Measurements from ENCODE around the gene PPL.
"Not testable (repeated sequence)": the region's sequence is repeated elsewhere in the genome, so short reads cannot be mapped to it uniquely, and the experiment has no call there.

PPL gene

DNA sequence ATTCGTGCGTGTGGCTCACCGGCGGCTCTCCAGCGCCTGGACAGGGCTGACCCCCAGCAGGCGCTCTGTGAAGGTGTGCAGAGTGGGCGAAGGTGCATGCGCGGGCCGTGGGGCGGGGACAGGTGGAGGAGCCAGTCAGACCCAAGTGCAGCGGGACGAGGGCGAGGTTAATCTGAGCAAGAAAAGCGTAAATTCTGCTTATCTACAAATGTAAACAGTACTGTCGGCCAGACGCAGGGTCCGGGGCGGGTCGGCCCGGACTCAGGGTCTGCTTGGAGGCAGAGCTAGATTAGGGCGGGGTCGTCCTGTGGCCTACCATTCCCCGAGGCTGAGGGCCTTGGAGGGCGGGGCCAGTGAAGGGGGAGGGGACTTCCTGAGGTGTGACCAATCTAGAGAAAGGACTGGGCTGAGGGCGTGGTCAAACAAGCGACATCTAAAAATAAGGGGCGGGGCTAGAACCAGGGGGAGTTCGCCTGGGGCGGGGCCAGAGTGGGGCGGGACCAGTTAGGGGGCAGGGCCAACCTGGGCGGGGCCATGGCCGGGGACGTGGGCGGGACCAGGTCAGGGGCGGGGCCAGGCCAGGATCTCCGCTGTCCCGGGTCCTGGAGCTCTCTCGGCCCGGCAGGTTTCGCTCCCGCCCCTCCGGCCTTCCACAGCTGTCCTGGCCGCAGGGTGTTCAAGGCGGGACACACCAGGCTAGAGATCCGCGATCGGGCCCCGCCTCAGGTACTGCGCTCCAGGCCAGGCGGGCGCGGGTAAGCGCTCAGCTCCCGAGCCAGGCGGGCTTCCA, 21.0 kb upstream of the PPL start, which contains the start of gene SEC14L5:
Gene SEC14L5 (plus strand): TSS at position 611 of the 790 bp plus-strand sequence. CDS start 994 bp downstream, outside the sequence.
- DNase-seq = peak; percentile 99

DNA sequence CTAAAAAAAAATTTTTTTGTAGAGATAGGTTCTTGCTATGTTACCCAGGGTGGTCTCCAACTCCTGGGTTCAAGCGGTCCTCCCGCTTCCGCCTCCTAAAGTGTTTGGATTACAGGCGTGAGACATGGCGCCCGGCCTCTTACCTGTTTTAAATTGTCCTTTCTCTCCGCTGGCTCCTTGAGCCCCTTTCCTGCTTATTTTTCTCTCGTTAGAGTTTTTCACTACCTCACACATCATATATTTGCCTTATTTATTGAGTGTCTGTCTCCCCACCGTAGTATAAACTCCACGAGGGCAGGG, 20.4 kb upstream of the PPL start:
- no peak for DNase-seq

DNA sequence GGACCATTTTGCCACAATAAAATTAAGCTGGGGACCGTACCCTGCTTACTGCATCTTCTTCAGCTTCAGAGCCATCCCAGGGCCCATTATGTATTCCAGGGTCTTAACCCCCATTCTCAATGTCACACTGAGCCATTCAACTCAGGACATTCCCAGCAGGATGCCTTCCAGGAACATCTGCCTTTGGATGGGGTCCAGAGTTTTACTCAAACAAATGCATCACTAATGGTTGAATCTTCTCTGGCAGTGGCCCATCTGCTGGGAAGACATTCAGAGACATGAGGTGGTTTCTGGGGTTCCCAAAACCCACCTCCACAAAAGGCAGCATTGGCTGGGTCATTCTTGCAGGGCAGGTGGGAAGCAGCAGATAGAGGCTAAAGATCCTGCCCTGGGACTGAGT, 17.8 kb upstream of the PPL start:
- no peak for DNase-seq

DNA sequence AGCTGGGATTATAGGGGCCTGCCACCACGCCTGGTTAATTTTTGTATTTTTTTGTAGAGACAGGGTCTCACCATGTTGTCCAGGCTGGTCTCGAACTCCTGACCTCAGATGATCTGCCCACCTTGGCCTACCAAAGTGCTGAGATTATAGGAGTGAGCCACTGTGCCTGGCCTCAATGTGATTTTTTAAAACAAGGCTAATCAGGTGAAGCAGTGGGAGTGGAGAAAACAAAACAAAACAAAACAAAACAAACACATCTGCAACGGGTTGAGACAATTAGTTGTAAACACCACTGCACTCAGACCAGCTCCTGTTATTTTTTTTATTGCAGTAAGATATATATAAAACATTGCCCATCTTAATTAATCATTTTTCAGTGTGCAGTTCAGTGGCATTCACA, 14.6 kb upstream of the PPL start:
- not testable (repeated sequence) for DNase-seq

DNA sequence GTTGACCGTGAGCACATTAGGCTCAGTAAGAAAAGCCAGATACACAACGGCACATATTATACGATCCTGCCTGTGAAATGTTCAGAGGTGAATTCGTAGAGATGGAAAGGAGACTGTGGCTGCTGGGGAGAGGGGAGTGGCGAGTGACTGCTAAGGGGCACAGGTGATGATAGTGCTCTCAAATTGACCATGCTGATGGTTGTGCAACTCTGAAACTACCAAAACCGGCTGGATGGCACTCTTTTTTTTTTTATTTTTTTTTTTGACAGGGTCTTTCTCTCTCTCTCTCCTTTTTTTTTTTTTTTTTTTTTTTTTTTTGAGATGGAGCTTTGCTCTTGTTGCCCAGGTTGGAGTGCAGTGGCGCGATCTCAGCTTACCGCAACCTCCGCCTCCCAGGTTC, 13.0 kb upstream of the PPL start:
- DNase-seq = no peak

DNA sequence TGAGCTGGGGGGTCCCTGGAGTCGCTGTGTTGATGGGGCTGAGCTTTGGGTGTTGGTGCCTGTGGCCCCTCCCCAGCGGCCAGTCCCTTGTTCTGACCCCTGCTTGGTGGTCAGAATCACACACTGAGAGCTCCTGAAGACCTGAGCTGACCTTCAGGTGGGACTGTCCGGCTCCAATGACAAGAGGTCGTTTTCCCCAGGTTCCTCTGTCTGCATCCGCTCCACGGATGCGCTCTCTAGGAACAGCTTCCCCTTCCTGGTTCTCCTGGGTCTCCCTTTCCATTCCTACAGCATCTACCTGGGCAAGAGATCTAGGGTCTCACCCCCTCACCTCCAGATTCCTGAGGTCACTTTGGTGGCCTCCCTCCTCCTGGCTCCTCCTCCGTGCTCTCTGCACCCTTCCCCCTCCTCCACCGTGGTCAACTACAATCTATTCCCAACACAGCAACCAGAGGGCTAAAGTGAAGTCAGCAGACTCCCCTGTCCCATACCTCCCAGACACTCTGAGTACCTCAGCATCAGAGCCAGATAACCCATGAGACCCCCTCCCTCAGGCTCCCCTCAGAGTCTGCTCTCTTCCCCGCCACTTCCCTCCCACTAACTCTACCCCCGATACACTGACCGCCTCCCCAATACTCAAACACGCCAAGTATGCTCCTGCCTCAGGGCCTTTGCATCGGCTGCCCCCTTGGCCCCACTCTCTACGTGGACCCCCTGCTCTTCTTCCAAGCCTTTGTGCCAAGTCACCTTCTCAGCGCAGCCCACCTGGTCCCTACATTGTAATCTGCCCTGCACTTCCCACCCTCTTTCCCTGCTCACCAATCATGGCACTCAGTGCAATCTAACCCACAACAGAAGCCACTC, 12.2 kb upstream of the PPL start:
- DNase-seq = no peak

DNA sequence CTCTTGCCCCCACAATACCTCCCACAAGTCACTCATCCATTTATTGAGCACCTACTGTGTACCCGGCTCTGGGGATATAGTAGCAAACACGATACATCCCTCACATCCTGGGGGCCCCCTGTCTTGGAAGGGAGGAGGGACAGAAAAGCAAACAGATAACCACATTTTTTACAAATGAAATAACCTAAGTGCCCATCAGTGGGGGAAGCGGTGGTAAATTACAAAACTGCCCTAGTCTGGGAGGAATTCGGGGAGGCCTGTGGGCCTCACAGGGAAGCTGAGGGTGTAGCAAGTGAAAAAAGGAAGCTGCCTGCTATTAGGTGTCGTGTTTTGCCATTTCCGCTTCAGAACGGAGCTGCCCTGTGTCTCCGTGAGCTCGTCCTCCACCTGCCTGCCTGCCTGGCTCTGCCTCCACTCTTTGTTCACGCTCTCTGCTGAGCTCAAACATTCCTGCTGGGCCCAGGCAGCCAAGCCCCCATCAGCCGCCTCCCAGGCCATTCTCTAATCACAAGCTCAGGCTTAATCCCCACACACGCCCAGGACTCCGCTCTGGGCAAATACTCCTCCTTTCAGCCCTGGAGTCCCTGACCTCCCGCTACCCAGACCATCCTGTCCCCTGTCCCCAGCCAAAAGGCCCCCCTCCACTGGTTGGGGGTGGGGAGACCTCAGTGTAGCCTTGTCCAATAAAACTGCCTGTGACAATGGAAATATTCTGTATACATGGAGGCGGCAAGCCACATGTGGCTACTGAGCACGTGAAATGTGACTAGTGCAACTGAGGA, 11.0 kb upstream of the PPL start:
- DNase-seq = no peak

DNA sequence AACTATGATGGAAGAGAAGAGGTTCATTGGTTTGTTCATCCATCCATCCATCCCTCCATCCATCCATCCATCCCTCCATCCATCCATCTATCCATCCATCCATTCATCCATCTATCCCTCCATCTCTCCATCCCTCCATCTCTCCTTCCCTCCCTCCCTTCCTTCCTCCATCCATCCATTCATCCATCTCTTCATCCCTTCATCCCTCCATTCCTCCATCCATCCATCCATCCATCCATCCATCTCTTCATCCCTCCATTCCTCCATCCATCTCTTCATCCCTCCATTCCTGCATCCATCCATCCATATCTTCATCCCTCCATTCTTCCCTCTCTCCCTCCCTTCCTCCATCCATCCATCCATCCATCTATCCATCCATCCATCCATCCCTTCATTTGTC, 10.0 kb upstream of the PPL start:
- no peak for DNase-seq

DNA sequence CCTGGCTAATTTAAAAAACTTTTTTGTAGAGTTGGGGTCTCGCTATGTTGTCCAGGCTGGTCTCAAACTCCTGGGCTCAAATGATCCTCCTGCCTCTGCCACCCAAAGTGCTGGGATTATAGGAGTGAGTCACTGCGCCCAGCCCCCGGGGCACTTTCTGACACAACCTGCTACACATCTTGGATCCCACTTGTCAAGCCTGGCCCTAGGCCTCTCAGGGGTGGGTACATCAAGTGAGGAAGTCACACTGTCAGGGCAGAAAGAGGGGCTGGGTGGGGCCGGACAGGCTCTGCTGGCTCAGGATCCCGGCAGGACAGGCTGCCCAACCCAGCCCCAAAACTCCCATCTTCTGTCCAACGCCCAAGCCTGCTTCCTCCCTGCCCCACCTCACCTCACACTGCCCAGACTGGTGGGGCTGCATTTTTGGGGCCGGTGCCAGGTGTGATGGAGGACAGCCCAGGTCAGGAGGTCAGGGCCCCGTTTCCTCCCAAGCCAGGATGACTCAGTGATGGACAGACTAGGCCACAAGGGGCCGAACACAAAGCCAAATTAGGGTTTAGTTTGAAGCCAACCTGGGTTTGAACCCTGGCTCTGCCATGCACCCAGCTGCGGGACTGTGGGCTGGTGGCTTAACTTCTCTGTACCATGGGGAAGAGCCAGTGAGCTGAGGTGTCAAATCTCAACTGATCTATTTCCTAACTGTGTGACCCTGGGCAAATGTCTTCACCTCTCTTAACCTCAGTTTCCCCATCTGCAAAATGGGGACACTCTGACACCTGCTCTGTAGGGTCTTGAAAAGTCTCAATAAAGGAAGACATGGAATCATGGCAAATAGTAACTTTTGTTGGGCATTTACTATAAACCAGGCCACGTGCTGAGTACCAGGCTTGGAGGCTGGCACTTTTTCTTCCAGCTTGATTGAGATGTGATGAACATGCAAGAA, 8.9 kb upstream of the PPL start:
- no peak for DNase-seq

DNA sequence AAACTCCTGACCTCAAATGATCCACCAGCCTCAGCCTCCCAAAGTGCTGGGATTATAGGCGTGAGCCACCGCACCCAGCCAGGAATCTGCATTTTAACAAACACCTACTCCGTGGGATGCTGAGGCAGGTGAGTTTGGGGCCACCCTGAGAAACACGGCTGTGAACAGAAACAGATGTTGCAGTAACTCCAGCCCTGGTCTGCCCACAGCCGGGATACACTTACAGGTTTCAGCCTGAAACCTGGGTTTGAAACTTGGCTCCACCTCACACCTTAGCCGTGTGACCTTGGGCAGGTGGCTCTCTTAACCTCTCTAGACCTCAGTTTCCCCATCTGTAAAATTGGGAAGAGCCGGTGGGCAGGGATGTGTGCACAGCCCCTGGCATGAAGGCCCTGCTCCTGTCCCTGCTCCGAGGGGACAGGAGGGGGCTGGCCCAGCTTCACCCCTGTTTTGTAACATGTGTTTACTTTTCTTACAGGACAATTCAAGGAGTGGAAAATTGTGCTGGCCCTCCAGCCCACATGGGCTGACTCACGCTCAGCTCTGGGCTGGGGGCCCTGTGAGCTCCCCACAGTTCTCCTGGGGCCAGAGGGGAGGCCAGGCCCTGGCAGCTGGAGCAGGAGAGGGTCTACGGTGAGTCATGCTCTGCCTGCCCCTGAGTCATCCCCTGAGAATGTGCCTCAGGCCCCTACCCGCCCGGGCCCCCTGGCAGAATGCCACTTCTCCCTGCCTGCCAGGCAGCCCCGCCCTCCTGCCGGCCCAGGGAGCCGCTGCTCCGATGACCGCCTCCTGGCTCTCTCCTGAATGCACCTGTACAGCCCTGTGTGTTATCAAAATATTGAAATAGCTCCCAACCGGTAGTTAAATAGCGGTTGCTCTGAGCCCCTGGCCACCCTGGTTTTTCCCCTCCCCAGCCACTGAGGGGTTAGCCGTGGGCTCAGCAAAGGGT, 7.7 kb upstream of the PPL start:
- peak; percentile 29 for DNase-seq

DNA sequence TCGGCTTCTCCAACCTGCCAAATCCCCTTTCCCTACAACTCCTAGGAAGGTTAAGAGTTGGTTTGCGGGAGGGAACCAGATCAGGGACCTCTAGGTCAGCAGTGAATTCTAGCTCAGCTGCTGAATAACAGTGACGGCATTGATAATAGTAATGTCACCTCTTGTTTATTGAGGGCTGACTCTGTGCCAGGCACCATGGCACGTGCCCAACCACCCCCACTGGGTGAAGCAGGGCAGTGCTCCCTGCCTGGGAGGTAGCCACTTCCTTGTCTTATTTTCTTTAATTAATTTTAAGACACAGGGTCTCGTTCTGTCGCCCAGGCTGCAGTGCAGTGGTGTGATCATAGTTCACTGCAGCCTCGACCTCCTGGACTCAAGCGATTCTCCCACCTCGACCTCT, 5.5 kb upstream of the PPL start:
- no peak for DNase-seq

DNA sequence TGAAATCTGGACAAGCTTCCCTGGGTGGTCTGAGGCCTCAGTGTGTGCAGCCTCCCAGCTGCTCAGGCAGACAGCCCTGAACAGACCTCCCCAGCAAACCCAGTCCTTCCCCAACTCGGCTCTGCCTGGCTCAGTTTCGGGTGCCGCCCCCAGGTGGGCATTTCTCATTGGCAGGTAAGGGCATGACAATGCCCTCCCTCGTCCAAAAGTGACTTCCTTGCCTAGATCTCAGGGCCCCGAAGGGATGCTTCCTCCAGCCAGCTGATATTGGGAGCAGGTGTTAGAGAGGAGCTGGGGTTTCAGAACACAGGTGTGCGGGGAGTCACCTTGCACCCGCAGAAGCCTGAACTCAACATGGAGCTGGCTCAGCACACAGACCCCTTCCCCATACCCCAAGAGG, 3.8 kb upstream of the PPL start:
- DNase-seq = no peak

DNA sequence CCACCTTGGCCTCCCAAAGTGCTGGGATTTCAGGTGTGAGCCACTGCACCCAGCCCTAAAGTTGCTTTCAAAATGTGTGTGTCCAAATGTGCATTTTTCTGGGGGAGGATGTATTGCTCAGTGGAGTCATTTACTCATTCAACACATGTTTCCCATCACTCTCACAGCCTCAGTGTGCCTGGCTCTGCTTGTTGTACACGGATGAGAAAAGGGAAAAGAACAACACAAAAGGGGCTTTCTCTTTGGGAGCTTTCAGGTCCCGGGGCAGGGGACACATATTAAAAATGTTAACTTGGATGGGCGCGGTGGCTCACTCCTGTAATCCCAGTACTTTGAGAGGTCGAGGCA, 1.7 kb upstream of the PPL start:
- DNase-seq = no peak

DNA sequence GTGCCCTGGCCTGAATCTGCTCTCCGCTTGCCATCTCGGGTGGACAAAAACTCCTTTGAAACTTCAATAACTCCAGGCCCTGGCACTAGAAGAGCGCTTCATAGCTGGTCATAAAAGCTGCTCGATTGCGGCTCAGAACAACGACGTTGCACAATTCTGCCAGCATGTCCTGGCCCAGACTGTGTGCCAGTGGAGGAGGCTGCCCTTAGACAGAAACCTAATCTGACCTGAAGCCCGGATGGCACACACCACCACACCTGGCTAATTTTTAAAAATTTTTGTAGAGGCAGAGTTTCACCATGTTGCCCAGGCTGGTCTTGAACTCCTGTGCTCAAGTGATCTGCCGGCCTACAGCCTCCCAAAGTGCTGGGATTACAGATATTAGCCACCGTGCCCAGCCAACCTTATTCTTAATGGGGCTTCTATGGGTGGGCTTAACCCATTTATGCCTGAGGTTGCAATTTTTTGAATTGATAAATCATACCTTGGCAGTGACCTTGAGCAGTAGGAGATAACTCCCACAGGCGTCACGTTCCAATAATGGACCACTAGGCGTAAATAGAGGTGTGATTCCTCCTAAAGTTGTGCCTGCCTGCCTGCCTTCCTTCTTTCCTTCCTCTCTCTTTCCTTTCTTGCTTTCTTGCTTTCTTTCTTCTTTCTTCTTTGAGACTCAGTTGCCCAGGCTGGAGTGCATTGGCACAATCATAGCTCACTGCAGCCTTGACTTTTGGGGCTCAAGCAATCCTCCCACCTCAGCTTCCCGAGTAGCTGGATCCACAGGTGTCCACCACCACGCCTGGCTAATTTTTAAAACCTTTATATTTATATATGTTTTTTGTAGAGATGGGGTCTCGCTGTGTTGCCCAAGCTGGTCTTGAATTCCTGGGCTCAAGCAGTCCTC, 1.1 kb upstream of the PPL start:
- DNase-seq = no peak

DNA sequence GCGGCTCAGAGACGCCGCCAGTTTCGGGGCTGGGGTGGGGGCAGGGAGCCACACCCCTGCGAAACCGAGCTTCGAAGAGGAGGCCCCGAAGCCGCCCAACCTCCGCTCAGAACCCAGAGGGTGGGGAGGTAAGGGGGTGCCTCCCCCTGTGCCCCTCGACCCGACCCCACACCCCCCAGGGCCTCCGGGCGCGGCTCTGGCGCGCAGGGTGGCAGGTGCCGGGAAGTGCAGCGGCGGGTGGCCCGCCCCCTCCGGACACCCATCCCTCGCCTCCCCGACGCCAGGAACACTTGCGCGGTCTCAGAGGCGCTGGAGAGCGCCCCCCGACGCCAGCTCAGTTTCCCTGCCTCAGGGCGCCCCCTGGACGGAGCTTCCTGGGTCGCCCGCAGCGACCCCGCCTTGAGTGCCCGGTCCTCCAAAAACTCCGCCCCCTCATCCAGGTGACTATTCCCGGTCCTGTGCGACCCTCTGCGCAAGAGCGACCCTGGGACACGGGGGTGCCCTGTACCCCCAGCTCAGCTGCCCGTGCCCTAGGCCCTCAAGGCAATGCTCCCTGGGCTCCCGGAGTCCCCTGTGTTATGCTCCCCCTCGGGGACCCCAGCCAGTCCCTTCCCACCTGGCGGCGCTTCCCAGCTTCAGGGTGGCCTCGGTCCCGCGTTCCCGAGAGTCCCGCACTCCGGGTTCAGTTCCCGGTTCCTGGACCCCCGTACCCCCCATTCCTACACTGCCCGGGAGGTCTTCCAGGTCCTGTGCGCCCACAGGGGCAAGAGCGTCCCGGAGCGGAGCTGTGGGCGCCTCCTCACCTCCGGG, 562 bp downstream of the PPL start:
- DNase-seq = no peak

DNA sequence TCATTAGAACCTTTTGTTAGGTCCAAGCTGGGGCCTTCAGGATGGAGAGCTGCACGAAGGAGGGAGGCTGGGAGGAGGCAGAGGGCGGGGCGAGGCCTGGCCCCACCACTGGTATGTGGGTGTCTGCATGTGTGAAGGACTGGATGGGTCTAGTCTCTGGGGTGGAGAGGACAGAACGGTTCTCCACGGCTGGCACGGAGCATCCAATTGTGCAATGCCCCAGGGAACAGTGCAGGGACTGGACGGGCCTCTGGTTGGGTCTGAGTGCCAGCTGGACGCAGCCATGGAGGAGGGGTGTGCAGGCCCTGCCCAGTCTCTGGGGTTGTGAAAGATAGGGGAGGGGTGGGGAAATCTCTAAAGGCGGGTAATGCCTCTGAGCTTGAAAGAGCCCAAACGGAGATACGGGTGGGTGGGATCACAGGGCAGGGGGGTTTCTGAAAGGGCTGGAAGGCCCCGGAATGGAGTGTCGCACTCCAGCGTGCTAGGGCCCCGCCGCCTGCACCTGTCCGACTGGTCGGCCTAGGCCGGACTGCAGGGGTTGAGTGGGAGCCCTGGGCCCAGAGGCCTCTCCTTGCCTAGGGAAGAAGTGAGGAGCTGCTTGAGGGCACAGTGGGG, 1.6 kb downstream of the PPL start:
- DNase-seq = no peak

DNA sequence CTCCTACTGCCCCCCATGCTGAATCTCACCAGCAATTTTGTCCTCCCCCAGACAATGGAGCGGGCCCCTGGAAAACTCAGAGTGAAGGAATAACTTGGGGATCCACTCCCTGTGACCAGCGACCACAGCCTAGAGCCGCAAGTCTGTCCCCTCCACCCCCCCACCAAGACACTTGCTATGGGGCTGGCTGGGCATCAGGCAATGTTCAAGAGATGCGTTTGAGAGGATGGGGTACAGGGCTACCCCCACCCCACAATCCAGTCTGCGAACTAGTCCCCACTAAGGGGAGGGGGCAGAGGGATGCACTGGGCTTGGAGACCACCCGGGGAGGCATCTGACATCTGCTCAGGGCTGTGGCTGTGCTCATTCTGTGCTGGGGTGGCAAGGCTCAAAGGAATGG, 2.4 kb downstream of the PPL start:
- no peak for DNase-seq

DNA sequence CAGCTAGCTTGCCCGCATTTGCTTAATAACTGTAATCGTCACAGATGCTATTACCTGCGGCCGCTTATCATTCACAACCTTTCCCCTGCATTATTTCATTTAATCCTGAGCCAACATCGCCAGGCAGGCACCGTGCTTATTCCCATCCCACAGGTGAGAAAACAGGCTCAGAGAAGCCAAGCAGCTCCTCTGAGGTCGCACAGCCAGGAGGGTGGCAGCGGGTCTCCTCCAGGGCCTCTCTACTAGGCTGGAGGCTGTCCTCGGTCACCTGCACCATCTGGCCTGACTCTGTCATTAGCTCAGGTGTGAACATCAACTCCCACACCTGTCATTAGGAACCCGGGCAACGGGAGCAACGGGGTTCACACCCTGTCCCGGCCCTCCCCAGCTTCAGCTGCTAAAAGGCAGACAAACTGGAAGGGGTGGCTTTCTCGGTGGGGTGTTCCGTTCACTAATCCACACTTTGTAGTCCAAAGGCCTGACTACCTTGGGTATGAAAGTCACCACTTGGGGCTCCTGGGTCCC, 3.0 kb downstream of the PPL start:
- DNase-seq = no peak

DNA sequence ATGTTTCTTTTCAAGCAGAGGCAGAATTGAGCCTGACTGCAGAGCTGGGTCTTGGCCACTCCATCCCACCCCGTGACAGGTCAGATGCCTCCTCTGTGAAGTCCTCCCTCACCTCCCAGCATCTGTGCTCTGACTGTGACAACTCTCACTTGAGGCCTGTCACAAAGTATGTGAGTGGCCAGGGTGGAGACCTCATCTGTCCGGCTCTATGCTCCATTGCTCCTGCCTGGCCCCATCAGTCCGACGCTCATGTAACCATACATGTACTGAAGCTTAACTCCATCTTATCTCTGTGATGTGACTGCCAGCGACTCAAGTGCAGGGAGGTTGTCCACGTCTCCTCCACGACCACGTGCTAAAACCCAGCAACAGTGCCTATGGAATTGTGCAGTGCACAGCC, 3.5 kb downstream of the PPL start:
- no peak for DNase-seq
